Panc1 (cell line): ENCODE results near the gene NDUFA13. TPM values are rescaled to one million over a fixed set of nuclear protein-coding genes. Genes with fewer than 3 reads are reported as not detected.

ENCODE experiments used
- ATAC-seq: fragments of 200-7000 bp; cut with Tn5 transposase; 2 replicates; pipeline ENCODE4 v1.9.1; 2020; ENCODE audit warnings: mild to moderate bottlenecking, moderate library complexity
- BruUV-seq: library from RNA; stranded (reverse); fragments of 400-500 nt; replicated peaks from 2 replicates; lab custom pipeline; 2021; lab: Mats Ljungman, UMichigan
- CTCF ChIA-PET: fragments of 300-600 bp; sonication (Branson Sonifier 250); formaldehyde crosslinking; loops from one replicate; lab custom pipeline; 2022; ENCODE audit warnings: antibody characterized with exemption; lab: Charles Lee
- POLR2A ChIA-PET: fragments of 300-600 bp; sonication (Branson Sonifier 250); formaldehyde crosslinking; loops from one replicate; lab custom pipeline; 2022; ENCODE audit warnings: antibody characterized with exemption; lab: Charles Lee
- DNase-seq: peaks from one replicate; pipeline ENCODE4 v3.0.0-alpha.2; 2010; ENCODE audit warnings: low read depth, low spot score
- H3K27ac ChIP-seq: 2 replicates; pipeline ENCODE4 v1.5.1; 2011; ENCODE audit warnings: mild to moderate bottlenecking, low read length, inconsistent platforms
- H3K27me3 ChIP-seq: fragments of 200-500 bp; sonication (Bioruptor generic); 2 replicates; pipeline ENCODE4 v1.6.0; 2014; ENCODE audit warnings: low read length, inconsistent platforms; ENCODE audit not compliant: control insufficient read depth, insufficient read depth
- H3K36me3 ChIP-seq: fragments of 200-500 bp; sonication (Bioruptor generic); 2 replicates; pipeline ENCODE4 v1.5.1; 2014; ENCODE audit warnings: inconsistent platforms, mild to moderate bottlenecking, low read length, moderate library complexity; ENCODE audit not compliant: control insufficient read depth, insufficient read depth
- H3K4me1 ChIP-seq: 2 replicates; pipeline ENCODE4 v1.5.1; 2011; ENCODE audit warnings: inconsistent platforms, mild to moderate bottlenecking, low read length, moderate library complexity; ENCODE audit not compliant: control insufficient read depth, insufficient read depth
- H3K4me3 ChIP-seq, 2 experiments: 2 replicates each; pipeline ENCODE4 v1.5.1; 2011 to 2012; ENCODE audit warnings: low read depth in 2 of 2, low read length in 2 of 2, mild to moderate bottlenecking in 2 of 2, inconsistent platforms in 1 of 2, moderate library complexity in 1 of 2
- H3K9me3 ChIP-seq: fragments of 200-500 bp; sonication (Bioruptor generic); 2 replicates; pipeline ENCODE4 v1.5.1; 2014; ENCODE audit warnings: low read depth, mild to moderate bottlenecking, inconsistent platforms, low read length, moderate library complexity; ENCODE audit not compliant: control insufficient read depth, insufficient read depth
- POLR2AphosphoS5 ChIP-seq: IDR thresholded peaks from 2 replicates; pipeline ENCODE4 v1.6.1; 2012; ENCODE audit warnings: mild to moderate bottlenecking, low read depth, low read length, moderate library complexity
- REST ChIP-seq, 2 experiments: IDR thresholded peaks; 2 replicates each; pipeline ENCODE4 v1.6.1; 2011 to 2012; ENCODE audit warnings: low read depth in 2 of 2, control low read depth in 1 of 2, low read length in 1 of 2, mild to moderate bottlenecking in 1 of 2, moderate library complexity in 1 of 2; ENCODE audit not compliant: insufficient read depth in 1 of 2
- SIN3A ChIP-seq: IDR thresholded peaks from 2 replicates; pipeline ENCODE4 v1.6.1; 2012; ENCODE audit warnings: low read depth, mild to moderate bottlenecking, low read length, moderate library complexity, borderline replicate concordance; ENCODE audit not compliant: insufficient read depth
- TCF7L2 ChIP-seq: IDR thresholded peaks from 2 replicates; pipeline ENCODE4 v1.6.1; 2011; ENCODE audit warnings: mild to moderate bottlenecking, low read depth, low read length, inconsistent platforms
- in situ Hi-C: cut with HindIII; loops from 2 replicates; pipeline ENCODE4 v1.10.0; 2016; ENCODE audit warnings: low sequenced_read_pairs, low pct_unique_long_range_greater_than_20kb
- intact Hi-C: fragments of 100-400 bp; cut with micrococcal nuclease; formaldehyde crosslinking; loops from one replicate; pipeline ENCODE4 v1.10.0; 2022; ENCODE audit not compliant: unreplicated experiment
- total RNA-seq: library from RNA; stranded (reverse); gene quantifications from one replicate; pipeline ENCODE4 v1.2.1, GENCODE V29; 2021; ENCODE audit not compliant: unreplicated experiment
- TF ChIP-seq, protein P1 (sequence below): fragments of 450-650 bp; IDR thresholded peaks from 2 replicates; pipeline ENCODE4 v1.5.1; 2017; ENCODE audit warnings: mild to moderate bottlenecking

The NDUFA13 gene
- total RNA-seq, 1 experiment from 2014 or later = 287 TPM

GRCh38 chr19:19490214-19490968 lies 25.6 kb upstream of the NDUFA13 start:
- no peaks in the 10 kb centered on the region for H3K36me3 ChIP-seq
- no peaks in the 10 kb centered on the region for H3K27me3 ChIP-seq
- in situ Hi-C loops = no loop called here

GRCh38 chr19:19491321-19492025 lies 24.6 kb upstream of the NDUFA13 start:
- POLR2A ChIA-PET = interaction anchor here (0.5 kb wide), 1 partner anchor 113 kb away, joined by 3 read pairs; no protein-coding TSS in a partner anchor
- in situ Hi-C loops (no loop called here), intact Hi-C loops (no loop called here)
- ATAC-seq = no peak
- Histone ChIP-seq H3K4me1 (peaks cover 34% of the 10 kb centered on the region), H3K9me3 (no peaks in the 10 kb centered on the region), H3K27me3 (no peaks in the 10 kb centered on the region), H3K27ac (no peak overlapping the region), H3K36me3 (no peaks in the 10 kb centered on the region), H3K4me3 (no peak overlapping the region)
- no peak for TF ChIP-seq REST (IDR thresholded peaks at IDR 0.05; ENCODE audit: insufficient read depth in 1 of 2, low read depth in 2 of 2, low read length in 1 of 2)
- TF ChIP-seq, protein P1, sequence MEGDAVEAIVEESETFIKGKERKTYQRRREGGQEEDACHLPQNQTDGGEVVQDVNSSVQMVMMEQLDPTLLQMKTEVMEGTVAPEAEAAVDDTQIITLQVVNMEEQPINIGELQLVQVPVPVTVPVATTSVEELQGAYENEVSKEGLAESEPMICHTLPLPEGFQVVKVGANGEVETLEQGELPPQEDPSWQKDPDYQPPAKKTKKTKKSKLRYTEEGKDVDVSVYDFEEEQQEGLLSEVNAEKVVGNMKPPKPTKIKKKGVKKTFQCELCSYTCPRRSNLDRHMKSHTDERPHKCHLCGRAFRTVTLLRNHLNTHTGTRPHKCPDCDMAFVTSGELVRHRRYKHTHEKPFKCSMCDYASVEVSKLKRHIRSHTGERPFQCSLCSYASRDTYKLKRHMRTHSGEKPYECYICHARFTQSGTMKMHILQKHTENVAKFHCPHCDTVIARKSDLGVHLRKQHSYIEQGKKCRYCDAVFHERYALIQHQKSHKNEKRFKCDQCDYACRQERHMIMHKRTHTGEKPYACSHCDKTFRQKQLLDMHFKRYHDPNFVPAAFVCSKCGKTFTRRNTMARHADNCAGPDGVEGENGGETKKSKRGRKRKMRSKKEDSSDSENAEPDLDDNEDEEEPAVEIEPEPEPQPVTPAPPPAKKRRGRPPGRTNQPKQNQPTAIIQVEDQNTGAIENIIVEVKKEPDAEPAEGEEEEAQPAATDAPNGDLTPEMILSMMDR = no peak
- no peak for TF ChIP-seq TCF7L2
- no peak for TF ChIP-seq SIN3A
- TF ChIP-seq POLR2AphosphoS5 = no peak
- CTCF ChIA-PET = no interaction called here
- DNase-seq = no peak
- no TSS peak for BruUV-seq

More at GRCh38 chr19:19490214-19490968, 25.6 kb upstream of the NDUFA13 start:
- H3K4me3 ChIP-seq = peak overlapping the region in 1 of 2 experiments; percentile 23; a peak in 1 of 4 replicates
- H3K27ac ChIP-seq = peak overlapping the region; percentile 79
- ChIA-PET POLR2A (no interaction called here), CTCF (interaction anchor here (0.8 to 1.1 kb wide), 2 partner anchors 11 to 126 kb away, joined by 3 to 4 read pairs; no protein-coding TSS in a partner anchor)
- BruUV-seq = no TSS peak
- peaks cover 35% of the 10 kb centered on the region for H3K4me1 ChIP-seq
- DNase-seq = peak; percentile 73
- no peak for TF ChIP-seq REST (IDR thresholded peaks at IDR 0.05; ENCODE audit: insufficient read depth in 1 of 2, low read depth in 2 of 2, low read length in 1 of 2)
- TF ChIP-seq, protein P1 = peak; percentile 83; the same call in 1 of the 2 replicates
- ATAC-seq = peak; percentile 78
- intact Hi-C loops = no loop called here
- no peaks in the 10 kb centered on the region for H3K9me3 ChIP-seq
